GM21447 (cell line): Measurements from ENCODE around the gene ATCAY.

Experiments used
- ATAC-seq: cut with Tn5 transposase; IDR thresholded peaks from one replicate; pipeline ENCODE4 v1.9.1; 2021; ENCODE audit not compliant: unreplicated experiment

ATCAY gene

DNA sequence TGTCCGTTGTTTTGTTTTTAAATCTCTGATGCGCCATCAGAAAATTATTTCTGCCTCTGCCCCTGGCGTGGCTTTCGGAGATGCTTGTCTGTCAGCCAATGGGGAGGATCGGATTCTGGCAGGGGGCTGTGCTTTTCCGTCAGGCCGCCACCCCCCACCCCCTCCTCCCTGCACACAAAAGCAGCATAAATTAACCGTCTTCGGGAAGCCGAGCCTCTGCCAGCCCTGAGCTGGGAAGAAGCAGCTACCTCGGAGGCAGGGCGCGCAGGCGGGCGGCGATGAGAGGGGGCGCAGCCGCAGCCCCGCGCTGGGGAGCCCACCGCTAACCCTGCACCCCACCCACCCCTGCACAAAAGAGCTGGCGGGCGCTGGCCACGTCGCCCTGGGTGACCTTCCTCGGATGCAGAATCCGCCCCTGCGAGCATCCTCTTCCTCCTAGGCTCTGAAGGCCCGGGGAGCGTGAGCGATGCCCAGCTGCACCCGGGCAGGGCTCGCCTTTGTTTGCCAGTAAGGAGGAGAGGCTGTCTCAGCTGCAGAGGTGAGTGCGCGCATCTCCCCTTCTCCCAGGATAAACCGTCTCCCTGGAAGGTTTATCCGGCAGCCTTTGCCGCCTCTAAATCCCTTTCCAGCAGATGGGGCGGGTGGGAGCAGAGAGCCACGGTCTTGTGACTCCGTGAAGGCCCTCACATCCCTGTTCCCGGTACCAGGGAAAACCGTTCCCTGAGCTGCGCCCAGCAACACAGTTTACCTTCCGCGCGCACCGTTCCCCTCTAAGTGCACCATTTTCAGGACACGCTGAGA is at the start of gene ATCAY:
Gene ATCAY, plus strand, starts transcription at position 215 of the 801 bp plus-strand sequence. CDS start 5,083 bp downstream, outside the sequence.
- no peak for ATAC-seq

- ATAC-seq, result no peak
Measured at GRCh38 chr19:3831601-3832000, 48.9 kb upstream of the ATCAY start.

DNA sequence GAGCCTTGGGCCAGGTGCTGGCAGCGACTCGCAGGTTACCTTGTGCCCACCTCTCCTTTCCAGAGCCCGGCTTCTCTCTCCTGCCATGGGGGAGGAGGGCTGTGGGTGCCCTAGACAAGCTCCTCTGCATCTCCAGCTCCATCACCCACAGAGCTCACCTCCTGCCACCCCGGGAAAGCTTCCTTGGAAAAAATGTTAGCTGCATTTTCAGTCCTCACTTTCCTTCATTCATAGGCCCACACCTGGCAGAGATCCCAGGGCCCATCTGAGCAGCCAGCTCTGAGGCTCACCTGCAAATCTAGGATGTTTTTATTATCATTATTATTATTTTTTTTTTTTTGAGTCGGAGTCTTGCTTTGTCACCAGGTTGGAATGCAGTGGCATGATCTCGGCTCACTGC is 48.5 kb upstream of the ATCAY start:
- ATAC-seq, result no peak

- ATAC-seq, result no peak
Measured at GRCh38 chr19:3833578-3834348, 46.7 kb upstream of the ATCAY start.

GRCh38 chr19:3834349-3835054 is 46.0 kb upstream of the ATCAY start:
- no peak for ATAC-seq

DNA sequence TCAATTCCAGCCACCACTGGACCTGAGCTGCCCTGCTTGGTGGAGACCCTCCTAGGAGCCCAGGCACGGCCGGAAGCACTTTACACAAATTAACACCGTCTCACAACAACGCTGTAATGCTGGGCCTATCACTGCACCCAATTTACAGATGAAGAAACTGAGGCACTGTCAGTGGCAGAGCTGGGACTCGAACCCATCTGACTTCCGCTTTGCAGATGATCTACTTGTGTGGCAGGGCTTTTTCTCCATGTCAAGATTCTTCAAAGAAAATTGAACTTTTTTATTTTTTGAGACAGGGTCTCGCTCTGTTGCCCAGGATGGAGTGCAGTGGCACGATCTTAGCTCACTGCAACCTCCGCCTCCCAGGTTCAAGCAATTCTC is 45.4 kb upstream of the ATCAY start:
- ATAC-seq, result no peak

GRCh38 chr19:3836887-3837286 is 43.6 kb upstream of the ATCAY start:
- ATAC-seq, result no peak

DNA sequence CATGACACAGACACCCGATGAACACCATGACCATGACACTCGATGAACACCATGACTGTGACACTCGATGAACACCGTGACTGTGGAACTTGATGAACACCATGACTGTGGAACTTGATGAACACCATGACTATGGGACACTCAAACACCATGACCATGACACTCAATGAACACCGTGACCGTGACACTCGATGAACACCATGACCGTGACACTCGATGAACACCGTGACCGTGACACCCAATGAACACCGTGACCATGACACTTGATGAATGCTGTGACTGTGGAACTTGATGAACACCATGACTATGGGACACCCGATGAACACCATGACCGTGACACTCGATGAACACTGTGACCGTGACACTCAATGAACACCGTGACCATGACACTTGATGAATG is 43.2 kb upstream of the ATCAY start:
- ATAC-seq, result no peak

GRCh38 chr19:3837922-3838321 is 42.6 kb upstream of the ATCAY start:
- no peak for ATAC-seq

GRCh38 chr19:3838661-3839060 is 41.8 kb upstream of the ATCAY start:
- ATAC-seq, result no peak

DNA sequence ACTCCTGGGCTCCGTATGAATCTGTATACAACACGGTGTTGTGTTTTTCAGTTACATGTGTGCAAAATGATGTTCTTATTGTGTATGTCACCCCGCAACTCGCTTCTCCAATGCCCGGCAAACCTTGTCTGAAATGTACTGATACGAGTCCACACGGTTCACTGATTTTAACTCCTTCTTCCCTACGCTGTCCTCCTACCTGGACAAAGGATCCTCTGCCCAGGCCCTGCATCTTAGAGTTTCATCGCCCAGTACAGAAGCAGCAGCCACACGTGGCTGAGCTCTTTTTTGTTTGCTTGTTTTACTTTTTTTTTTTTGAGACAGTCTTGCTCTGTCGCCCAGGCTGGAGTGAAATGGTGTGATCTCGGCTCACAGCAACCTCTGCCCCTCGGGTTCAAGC is 40.5 kb upstream of the ATCAY start:
- no peak for ATAC-seq

DNA sequence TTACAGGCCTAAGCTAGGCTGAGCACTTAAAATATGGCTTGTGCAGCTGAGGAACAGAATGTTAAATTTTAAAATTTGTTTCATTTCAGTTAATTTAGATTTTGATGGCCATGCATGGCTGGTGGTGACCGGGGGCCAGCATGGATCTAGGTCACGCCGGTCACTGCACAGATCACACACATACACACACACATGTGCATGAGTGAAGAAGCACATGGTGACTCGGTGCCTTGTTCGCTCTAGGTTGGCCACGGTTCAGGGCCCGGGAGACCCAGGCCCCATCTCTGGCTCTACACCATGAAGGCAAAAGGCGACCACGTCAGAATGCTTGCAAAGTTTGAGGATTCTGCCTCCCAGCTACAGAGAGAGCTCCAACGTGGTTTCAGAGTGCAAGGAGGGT is 39.7 kb upstream of the ATCAY start:
- no peak for ATAC-seq

DNA sequence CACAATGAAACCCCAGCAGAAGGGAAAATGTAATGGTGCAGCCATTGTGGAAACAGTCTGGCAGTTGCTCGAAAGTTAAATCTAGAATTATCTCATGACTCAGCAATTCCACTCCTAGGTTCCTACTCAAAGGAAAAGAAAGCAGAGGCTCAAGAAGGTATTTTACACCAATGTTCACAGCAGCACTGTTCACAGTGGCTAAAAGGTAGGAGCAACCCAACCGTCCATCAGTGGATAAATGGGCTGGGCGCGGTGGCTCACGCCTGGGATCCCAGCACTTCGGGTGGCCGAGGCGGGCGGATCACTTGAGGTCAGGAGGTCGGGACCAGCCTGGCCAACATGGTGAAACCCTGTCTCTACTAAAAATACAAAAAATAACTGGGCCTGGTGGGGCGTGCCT is 37.5 kb upstream of the ATCAY start:
- no peak for ATAC-seq

GRCh38 chr19:3844596-3844995 is 35.9 kb upstream of the ATCAY start:
- ATAC-seq, result no peak

GRCh38 chr19:3849092-3849491 is 31.4 kb upstream of the ATCAY start:
- no peak for ATAC-seq

DNA sequence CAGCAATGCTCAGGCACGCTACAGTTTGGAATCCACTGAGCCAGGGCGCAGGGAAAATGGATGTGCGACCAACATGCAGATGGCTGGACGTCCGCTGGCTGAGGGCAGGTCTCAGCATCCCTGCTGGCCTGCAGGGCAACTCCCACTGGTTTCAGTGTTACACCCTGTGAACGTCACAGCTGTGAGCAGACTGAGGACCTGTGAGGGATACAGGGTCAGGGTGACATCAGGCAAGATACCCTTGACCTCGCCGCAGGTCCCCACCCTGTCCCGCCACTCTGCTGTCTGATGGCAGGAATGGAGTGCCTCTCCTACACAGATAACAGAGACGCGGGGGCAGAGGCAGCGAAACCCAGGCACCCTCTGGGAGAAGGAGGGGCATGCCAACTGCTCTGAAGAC is 30.7 kb upstream of the ATCAY start:
- no peak for ATAC-seq

- no peak for ATAC-seq
Measured at GRCh38 chr19:3850320-3850972, 30.0 kb upstream of the ATCAY start.

GRCh38 chr19:3851254-3852176 is 29.0 kb upstream of the ATCAY start:
- no peak for ATAC-seq

GRCh38 chr19:3852177-3852511 is 28.3 kb upstream of the ATCAY start:
- no peak for ATAC-seq

DNA sequence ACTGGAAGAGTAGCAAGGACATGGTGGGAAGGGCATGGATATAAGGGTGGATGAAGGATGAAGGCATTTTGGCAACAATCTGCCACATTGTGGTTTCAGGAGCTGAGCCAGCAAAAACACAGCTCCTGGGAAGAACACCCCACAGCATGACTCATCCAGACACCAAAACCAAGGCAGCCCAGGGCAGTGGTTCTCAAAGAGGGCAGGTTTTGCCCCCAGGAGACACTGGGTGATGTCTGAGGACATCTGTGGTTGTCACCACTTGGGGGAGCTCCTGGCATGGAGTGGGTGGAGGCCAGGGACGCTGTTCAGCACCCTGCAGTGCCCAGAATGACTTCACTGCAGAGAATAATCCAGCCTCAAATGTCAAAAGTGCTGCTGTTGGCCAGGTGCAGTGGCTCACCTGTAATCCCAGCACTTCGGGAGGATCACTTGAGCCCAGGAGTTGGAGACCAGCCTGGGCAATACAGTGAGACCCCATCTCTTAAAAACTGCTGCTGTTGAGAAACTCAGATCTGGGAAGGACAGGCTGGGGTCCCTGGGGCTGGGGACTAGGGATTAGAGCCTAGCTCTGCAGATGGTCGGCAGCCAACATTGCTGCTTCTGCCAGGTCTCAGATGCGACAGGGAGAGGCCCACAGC is 27.8 kb upstream of the ATCAY start:
- no peak for ATAC-seq
